HG03457 (cell line): Measurements from ENCODE around the gene ADO.
A peak's percentile ranks its signal among the peaks of the same experiment; 100 is the strongest.

Experiments used
- ATAC-seq: cut with Tn5 transposase; IDR thresholded peaks from one replicate; pipeline ENCODE4 v1.9.1; 2021; ENCODE audit warnings: moderate number of reproducible peaks; ENCODE audit not compliant: unreplicated experiment

Gene ADO

DNA sequence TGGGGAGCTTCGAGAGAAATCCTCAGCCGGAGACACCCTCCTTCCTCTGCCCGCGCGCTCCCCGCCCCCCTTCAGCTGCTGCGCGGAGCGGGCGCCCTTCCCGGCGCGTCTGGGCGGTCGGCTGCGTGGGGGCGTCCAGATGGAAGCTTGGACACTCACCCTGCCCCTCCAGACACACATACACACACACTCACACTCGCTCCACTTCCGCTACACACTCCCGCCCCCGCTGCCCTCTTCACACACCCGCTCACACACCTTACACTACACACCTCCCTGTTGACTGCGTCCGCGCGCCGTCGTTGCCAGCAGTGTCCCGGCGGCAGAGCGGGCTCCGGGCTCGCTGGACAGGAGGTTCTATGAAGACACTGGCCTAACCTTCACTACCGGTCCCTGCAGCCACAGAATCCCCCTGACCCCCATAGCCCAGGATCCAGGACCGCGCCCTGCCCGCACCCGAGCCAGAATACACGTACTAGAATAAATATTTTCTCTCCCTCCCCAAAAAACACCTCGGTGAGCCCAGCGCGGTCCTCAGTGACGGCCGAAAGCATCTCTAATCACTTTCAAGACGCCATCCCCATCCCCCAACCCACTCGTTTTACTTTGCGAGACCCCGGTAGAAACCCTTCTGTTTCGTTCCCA lies 12.7 kb downstream of the ADO start:
- peak; percentile 10 for ATAC-seq

DNA sequence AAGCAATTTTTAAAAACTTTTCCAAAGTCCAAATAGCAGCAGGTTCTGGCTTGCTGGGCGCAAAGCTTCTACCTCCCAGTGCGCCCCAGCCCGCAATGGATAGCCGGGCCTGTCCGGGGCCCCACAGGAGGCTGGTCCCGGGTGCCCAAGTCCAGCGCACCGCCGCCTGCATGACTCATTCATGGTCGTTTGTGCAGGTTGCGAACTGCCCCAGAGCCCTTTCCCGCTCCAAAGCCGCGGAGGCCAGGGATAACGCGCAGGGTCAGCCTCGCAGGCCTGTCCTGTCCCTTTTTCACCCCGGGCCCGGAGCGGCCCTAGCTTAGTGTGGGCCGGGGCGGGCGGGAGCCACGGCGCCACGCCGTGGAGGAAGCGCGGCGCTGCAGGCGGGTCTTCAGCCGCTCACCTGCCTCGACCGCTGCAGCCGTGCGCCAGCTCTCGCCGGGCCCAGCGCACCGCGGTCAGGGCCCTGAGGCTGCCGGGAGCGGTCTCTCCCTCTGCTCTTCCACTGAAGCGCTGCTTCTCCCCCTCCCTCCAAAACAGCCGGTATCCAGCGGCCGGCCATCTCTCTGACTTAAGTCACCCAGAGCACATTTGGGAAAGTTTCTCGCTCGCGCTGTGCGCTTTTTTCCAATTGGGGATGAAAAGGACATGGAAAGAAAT lies 13.4 kb downstream of the ADO start:
- ATAC-seq: peak; percentile 25

DNA sequence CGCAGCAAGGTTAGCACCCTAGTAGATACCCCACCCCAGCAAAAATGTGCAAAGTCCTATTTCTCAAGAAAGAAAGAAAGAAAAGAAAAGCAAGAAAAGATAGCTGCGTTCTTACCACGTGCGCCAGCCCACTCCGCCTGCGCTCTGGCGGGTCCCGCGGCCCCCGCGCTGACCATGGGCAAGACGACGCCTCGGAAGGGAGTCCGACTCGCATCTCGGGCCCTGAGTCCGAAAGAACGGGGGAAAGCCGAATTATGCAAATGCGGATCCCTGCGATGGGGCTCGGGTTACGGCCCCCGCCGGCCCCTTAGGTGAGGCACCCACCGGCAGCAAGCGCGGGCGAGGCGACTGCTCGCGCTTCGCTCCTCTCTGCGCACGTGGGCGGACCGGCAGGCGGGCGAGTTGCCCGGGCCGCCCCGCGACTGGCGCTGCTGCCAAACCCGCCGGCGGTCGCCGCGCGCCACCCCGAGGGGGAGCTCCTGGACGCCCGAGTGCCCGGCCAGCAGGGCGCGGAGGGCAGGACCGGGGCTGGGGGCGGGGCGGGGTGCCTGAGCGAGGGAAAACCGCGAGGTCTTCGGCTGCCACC lies 14.0 kb downstream of the ADO start:
- no peak for ATAC-seq

DNA sequence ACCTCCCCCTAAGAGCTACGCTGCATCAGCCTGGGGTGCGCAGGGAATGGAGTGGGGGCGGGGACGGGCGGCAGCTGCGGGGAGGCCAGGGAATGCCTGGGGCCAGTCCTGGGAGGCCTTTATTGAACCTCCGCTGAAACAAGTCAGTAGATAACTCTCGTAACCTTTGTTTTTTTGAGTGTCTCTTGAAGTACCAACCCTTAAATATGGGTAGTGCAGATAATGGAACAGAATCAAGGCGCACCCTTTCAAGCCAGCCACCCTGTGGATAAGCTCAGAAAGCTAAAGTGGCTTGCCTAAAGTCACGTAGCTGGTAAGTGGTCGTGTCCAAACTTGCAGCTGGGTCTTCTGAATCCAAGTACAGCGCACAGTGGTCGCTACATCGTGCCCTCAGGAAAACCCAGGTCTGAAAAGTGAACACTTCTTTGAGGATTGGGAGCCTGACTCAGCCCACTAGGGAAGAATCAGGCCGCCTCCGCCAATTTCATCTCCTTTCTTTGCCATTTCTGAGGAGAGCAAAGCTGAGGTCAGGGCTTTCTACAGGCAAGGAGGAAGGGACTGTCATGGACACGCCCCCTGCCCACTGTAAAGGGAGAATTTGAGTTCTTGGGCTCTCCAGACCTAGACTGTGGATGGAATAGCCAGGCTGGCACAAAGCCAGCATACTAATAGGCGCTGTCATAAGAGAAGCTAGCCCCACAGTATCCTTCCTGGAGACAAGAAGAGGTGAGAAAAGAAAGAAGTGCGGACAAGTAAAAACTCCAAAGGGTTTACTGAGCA lies 14.8 kb downstream of the ADO start:
- no peak for ATAC-seq

DNA sequence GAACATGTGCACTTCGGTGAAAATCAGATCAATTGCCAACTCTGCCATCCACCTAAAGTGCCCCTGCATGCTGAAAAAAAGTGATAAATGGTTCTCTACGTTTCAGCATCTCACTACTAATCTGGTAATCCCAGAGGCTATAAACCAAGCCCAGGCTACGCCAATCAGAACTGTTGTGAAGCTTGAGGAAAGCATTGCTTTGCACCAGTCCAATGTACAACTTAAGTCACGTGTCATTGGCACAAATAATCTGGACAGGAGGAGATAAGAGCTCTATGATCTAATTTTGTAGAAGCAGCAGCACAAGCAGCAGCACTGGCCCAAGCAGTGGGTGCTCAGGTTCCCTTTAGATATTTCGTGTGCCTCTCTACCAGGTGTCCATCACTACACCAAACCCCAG lies 16.1 kb downstream of the ADO start:
- no peak for ATAC-seq

DNA sequence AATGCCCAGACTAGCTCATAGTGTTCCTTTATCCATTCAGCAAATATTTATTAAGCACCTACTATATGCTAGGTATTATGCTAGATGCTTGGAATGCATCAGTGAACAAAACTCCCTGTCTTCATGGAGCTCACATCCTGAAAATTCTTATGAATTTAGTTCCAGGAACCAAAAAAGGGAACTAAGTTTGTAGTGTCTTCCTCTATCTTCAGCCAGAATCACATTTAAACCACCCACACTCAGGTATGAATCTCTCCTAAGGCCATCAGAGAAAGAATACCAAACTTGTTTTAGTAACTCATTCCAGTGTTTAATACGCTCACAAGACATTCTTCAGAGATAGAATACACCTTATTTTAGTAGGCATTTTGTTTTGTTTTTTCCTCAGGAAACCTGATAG lies 21.8 kb downstream of the ADO start:
- ATAC-seq: no peak

DNA sequence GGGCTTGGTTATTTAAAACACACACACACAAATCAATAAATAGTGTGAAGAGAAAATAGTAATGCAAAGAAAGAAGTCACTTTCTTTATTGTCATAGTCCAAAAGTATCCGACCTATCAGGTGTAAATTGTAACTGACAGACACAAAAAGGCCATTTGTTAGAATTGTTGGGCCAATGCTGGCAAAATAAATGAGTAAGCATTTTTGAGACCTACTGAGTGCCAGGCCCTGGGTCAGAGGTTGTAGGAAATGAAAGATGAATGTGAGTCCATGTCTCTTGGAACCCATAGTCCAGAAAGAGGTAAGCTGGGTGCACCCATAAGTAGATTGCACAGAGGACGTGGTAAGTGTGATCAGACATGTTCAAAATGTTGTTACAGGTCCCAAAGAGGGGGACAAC lies 25.1 kb downstream of the ADO start:
- no peak for ATAC-seq

DNA sequence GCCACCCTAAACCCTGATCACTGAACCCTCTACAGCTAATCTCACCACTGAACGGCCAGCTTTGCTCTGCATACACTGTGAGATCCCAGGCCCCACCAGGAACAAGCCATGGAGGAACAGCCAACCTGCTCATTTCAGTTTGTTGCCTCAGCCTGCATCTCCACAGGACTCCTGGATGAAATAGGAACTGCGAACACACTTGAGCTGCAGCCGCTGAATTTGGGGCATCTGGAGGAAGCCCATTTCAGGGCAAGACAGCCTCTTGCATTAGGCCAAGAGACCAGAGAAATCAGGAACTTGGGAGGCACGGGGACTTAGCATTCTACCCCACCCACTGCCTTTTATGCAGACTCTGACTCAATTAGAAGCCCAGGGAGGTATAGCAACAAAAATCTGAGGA lies 26.2 kb downstream of the ADO start:
- no peak for ATAC-seq

DNA sequence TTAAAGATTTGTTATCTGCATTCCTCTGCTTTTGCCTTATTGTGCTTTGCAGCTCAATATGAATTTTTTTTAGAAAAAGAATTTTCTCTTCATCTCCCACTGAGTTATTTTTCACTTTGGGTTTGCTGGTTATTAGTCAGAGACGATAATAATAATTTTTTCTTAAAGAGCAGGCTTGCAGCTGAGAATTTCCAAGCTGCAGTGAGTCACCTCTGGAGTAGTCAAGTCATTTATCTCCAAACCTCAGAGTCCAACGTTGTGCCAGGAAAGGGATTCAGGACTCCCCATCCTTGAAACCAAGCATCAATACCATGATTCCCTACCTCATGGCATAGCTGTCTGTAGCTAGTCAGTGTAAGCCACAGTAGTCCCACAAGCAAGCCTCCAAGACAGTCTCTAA lies 26.8 kb downstream of the ADO start:
- no peak for ATAC-seq

DNA sequence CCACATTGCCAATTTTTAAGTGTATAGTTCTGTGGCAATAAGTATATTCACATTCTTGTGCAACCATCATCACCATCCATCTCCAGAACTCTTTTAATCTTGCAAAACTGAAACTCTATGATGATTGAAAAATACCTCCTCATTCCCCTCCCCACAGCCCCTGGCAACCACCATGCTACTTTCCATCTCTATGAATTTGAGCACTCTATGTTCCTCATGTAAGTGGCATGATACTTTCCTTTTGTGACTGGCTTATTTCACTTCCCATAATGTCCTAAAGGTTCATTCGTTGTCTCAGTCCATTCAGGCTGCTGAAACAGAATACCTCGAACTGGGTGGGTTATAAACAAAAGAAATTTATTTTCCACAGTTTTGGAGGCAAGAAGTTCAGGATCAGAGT lies 35.1 kb downstream of the ADO start:
- ATAC-seq: no peak

DNA sequence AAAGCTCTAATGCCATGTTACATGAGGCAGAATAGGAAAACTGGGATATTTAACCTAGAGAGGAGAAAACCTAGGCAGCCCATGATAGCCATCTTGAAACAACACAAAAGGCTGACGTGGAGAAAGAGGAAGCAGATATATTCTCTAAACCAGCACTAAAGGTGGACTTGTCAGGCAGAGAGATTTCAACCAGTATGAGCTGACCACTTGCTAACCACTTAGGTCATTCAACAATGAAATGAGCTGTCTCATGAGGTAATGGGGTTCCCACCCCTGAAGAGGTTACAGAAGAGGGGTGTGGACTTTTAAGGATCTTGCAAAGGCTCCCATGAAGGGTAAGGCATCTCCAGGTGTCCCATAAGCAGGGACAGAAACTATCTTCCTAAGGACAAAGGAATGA lies 38.5 kb downstream of the ADO start:
- ATAC-seq: no peak

DNA sequence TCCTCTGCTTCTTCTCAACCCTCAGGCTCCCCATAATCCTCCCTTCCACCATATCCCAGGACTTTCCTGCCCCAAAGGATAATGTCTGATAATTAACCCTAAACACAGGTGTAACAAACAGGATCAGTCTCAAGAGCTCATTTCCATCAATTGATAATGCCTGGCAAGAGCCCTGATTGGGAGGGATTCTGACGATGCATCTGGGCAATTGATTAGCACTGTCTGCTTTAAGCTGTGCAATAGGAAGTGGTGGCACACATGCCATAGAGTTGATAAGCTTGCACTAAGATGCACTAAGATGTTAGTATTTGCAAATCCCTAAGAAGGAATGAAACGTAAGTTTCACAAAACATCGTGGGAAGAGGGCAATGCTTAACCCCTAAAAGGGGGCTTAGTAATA lies 39.1 kb downstream of the ADO start:
- no peak for ATAC-seq

DNA sequence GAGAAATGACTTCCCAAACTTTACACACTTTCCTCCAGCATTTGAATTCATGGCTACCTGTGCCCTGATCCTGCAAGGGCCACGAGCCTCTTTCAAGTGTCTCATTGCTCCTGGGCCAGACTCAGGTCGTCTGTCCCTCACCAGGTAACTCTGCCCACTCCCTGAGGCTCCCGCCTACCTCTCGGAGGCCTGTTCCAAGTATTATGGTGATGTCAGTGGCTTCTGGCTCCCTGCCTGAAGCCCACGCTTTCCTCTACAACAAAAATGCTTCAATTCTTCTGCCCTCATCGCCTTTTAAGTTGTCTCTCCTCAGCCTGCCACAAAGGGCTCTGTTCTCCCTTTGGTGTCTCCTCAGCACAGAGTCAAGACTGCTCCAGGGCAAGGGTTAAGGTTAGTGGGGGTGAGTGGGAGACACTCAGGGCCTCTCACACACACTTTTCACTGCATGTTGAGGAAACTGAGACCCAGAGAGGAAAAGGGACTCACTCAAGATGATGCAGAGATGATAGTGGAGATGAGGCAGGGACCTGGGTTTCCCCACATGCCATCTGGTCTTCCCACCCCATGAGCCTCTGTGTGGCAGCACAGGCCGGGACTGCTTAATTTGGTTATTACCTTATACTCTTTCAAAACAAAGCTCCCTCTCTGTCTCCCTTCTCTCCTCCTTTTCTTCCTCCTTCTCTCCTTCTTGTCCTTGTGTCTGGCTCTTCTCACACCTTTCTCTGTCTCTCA lies 39.9 kb downstream of the ADO start:
- ATAC-seq: no peak

DNA sequence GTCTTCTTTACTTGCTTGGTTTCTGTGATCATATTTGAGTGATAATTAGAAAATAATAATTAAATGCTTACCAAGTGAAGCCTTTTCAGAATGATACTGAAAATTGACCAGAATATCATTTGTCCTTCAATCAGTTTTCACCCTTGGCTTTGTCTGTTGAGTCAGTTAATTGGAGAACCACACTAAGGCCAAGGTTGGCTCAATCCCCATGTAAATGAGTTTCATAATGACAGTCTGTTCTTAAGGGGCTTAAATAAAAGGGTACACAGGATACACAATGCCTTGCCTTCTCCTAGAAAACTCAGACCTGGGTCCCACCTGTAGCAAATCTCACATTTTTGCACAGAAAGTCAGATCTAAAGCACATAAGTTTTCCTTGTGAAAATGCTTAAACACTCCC lies 42.9 kb downstream of the ADO start:
- ATAC-seq: no peak

DNA sequence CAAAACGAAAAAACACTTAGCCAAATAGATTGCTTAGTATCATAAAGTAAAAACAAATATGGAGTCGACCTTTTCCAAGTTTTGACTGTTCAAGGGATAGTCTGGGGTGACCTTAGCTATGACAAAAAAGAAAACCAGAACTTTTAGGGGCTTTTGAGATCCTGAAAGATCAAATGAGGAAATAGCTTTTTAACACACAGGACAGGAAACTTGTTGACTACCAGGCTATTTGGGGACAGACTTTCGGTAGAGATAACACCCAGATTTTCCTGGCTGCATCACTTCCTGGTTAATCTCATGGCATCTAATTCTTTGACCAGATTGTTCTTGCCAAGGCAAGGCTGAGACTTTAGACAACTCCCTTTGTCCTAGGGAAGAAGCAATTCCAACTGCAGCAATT lies 46.1 kb downstream of the ADO start:
- ATAC-seq: no peak

DNA sequence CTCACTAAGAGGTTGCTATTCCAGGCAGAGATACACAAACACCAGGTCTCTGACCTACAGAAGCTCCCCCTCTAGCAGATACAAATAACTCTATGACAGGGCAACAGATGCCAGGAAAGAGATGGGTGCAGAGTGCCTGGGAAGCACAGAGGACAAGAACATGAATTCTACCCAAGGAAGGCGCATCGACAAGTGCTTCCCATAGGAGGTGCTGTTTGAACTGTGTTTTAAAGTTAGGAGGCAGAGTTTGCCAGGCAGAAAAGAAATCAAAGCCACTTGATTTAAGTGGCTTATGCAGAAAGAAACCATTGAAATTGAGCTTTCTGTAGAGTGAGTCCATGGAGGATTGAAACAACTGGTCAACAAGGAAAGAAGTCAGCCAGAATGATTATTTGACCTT lies 46.9 kb downstream of the ADO start:
- ATAC-seq: no peak

DNA sequence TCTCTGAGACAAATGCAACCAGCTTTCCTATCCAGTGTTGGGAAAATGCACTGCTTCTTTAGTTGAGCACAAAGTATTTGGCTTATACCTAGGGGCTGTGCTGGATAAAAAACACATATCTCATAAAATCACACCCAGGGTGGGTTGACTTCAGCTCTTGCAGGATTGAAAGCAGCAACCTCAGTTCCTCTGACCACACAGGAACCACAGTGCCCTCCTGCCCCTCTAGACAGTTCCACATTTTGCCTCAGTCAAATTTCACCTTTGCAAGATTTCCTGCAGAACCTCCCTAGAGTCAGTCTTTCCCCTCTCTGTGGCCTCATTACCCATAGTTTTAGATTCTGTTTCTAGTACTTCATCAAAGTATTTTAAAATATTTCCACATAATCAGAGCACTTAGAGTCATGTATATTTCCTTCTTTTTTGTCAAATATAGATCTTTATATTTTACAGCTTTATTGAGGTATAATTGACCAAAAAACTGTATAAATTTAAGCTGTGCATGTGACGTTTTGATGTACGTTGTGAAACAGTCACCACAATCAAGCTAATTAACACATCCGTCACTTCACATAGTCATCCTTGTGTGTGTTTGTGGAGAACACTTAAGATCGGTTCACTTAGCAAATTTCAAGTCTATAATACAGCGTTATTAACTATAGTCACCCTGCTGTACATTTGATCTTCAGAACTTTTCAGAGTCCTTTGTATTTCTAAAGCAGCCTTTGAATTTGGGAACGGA lies 48.6 kb downstream of the ADO start:
- peak; percentile 80 for ATAC-seq

DNA sequence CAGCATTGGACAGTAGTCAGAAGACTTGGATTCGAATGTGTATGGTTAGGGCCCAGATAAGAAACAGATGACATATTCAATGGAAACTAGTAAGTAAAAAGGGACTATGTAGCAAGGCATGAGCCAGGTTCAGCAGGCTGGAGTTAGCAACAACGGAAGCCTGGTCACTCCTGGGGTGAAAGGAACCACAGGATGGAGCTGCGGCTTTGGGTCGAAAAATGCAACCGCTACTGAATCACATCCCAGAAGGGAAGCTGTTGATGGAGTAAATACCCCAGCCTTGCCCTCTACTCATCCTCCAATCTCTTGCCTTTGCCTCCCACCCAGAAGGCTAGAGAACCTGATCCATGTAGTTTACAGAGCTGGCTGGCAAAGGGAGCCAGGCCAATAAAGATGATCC lies 49.2 kb downstream of the ADO start:
- no peak for ATAC-seq

DNA sequence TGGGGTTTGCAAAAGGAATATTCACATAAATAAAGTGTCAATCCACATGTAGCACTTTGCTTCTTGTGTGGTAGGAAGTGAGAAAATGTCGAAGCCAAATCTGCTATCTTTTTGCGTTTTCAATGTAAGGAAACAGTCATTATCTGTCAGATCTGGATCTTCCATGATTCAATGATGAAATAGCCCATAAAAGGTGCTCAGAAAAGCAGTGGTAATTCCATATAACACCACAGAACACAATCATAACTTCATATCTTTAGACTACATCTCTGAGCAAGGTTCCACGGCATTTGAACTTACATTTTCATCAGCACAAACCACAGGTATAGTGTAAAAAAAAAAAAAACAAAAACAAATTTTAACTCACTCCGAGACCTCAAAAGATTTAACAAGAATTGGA lies 51.5 kb downstream of the ADO start:
- no peak for ATAC-seq
